MM.1S (cell line): ENCODE results near the gene OSBPL10.

ENCODE experiments used
- CTCF ChIP-seq: fragments of 300-600 bp; sonication (generic); IDR thresholded peaks from 2 replicates; pipeline ENCODE4 v1.5.1; 2016; ENCODE audit warnings: antibody characterized with exemption, low read length, mixed read lengths
- EZH2phosphoT487 ChIP-seq: fragments of 300-600 bp; sonication (generic); IDR thresholded peaks from 2 replicates; pipeline ENCODE4 v1.6.1; 2018; ENCODE audit warnings: antibody characterized with exemption, low read length

GRCh38 chr3:31973081-31973480, 8.0 kb downstream of the OSBPL10 start:
- TF ChIP-seq CTCF (no peak), EZH2phosphoT487 (no peak)
